Activated CD8-positive, alpha-beta T cell treated with anti-CD3 and anti-CD28 coated beads, Interleukin-2, amount 10 ng/mL, durations not matched to agents 7 days and 5 days (primary cell): ENCODE measurements around the gene ZNF512B. TPM values are rescaled to one million over a fixed set of nuclear protein-coding genes. Genes with fewer than 3 reads are reported as not detected.
A peak's percentile ranks its signal among the peaks of the same experiment; 100 is the strongest.
"Not testable (repeated sequence)": the region's sequence is repeated elsewhere in the genome, so short reads cannot be mapped to it uniquely, and the experiment has no call there.

Experiments used
- ATAC-seq: fragments of 150-1000 bp; cut with Tn5 transposase; one replicate; pipeline ENCODE4 v1.10.0; 2021; ENCODE audit warnings: moderate library complexity
- CTCF ChIA-PET: fragments of 350-600 bp; sonication (Branson Sonifier 250); formaldehyde crosslinking; loops from one replicate; lab custom pipeline; 2021; ENCODE audit warnings: antibody characterized with exemption; lab: Charles Lee
- POLR2A ChIA-PET: fragments of 350-600 bp; sonication (Branson Sonifier 250); formaldehyde crosslinking; loops from one replicate; lab custom pipeline; 2021; ENCODE audit warnings: antibody characterized with exemption; lab: Charles Lee
- DNase-seq: peaks from one replicate; pipeline ENCODE4 v3.0.0-alpha.2; 2020
- H3K27ac Mint-ChIP-seq: one replicate; pipeline ENCODE4 v1.8.0; 2021; ENCODE audit warnings: mild to moderate bottlenecking, mixed read lengths
- H3K27me3 Mint-ChIP-seq: one replicate; pipeline ENCODE4 v1.8.0; 2021; ENCODE audit warnings: low read depth, mixed read lengths
- H3K36me3 Mint-ChIP-seq: one replicate; pipeline ENCODE4 v1.8.0; 2021; ENCODE audit warnings: low read depth, mixed read lengths
- H3K4me1 Mint-ChIP-seq: one replicate; pipeline ENCODE4 v1.8.0; 2021; ENCODE audit warnings: low read depth, mixed read lengths
- H3K4me3 Mint-ChIP-seq: one replicate; pipeline ENCODE4 v1.8.0; 2021; ENCODE audit warnings: mild to moderate bottlenecking, mixed read lengths
- H3K9me3 Mint-ChIP-seq: one replicate; pipeline ENCODE4 v1.8.0; 2022; ENCODE audit warnings: mixed read lengths; ENCODE audit not compliant: insufficient read depth
- total RNA-seq, 2 experiments: library from RNA; stranded (reverse); gene quantifications; one replicate each; pipeline ENCODE4 v1.2.3, GENCODE V29; 2021

Gene ZNF512B, protein sequence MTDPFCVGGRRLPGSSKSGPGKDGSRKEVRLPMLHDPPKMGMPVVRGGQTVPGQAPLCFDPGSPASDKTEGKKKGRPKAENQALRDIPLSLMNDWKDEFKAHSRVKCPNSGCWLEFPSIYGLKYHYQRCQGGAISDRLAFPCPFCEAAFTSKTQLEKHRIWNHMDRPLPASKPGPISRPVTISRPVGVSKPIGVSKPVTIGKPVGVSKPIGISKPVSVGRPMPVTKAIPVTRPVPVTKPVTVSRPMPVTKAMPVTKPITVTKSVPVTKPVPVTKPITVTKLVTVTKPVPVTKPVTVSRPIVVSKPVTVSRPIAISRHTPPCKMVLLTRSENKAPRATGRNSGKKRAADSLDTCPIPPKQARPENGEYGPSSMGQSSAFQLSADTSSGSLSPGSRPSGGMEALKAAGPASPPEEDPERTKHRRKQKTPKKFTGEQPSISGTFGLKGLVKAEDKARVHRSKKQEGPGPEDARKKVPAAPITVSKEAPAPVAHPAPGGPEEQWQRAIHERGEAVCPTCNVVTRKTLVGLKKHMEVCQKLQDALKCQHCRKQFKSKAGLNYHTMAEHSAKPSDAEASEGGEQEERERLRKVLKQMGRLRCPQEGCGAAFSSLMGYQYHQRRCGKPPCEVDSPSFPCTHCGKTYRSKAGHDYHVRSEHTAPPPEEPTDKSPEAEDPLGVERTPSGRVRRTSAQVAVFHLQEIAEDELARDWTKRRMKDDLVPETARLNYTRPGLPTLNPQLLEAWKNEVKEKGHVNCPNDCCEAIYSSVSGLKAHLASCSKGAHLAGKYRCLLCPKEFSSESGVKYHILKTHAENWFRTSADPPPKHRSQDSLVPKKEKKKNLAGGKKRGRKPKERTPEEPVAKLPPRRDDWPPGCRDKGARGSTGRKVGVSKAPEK
- 10 to 100 TPM; 12.0 to 12.1 TPM for total RNA-seq

DNA sequence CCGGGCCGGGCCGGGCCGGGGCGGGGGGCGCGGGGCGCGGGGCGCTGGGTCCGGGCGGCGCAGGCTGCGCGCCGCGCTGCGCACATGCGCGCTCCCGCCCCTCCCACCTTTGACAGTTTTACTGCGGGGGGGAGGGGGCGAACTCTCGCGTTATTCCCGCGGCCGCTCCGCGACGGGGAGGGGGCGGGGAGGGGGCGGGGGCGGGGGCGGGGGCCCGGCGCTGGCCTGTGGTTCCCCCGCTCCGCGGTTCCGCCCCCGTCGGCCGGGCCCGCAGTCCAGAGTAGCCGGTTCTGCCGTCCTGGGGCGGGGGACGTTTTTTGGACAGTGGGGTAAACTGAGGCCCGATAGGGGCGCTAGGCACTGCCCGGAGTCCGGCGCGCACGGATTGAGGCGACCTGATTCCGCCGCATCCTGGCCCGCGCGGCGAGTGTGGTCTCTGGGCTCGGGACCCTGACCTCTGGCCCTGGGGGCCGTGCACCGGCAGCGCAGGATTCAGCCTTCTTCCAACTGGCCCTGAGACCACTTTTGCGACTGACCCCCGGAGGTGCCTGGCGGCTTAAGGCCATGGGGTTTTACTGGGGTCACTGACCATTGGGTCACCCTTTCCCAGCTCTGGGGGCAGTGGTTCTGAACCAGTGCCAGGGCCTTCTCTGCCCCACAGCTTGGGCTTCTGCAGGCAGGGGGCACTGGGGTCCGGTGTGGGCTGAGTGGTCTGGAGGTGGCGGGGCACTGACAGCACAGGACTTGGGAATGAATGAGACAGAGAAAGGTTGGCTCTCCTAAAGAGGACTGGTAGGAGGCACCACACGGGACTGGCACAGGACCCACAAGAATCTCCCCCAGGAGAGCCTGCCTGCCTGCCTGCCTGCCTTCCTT lies at the start of gene ZNF512B:
ZNF512B (minus strand) TSS at position 93 of the 876 bp plus-strand sequence. CDS start 1,980 bp downstream, outside the sequence.
- Mint-ChIP-seq H3K9me3 (no peaks in the 10 kb centered on the region), H3K4me3 (peak within 1 kb of the TSS; percentile 78), H3K4me1 (peaks cover 32% of the 10 kb centered on the region), H3K27ac (peak within 1 kb of the TSS; percentile 86), H3K36me3 (peaks cover 26% of the 10 kb centered on the region), H3K27me3 (no peaks in the 10 kb centered on the region)
- CTCF ChIA-PET = no interaction called here
- peak; percentile 64 for DNase-seq
- peak; percentile 32 for ATAC-seq
- POLR2A ChIA-PET = no interaction called here

DNA sequence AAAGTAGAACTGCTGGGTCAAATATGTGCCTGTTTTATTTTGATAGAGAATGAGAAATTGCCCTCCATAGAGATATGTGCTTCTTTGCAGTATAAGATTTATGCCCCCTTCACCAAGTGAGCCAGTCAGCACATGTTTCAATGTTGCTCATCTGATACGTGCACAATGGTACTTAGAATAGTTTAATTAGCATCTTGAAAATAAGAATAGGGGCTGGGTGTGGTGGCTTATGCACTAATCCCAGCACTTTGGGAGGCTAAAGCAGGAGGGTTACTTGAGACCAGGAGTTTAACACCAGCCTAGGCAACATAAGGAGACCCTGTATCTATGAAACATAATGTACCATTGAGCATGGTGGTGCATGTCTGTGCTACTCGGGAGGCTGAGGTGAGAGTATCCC lies 45.9 kb upstream of the ZNF512B start:
- ChIA-PET POLR2A (no interaction called here), CTCF (no interaction called here)
- DNase-seq (no peak), ATAC-seq (no peak)
- Mint-ChIP-seq H3K4me1 (peaks cover 39% of the 10 kb centered on the region), H3K27ac (no peak overlapping the region), H3K27me3 (no peaks in the 10 kb centered on the region), H3K9me3 (peaks cover 6% of the 10 kb centered on the region), H3K36me3 (peaks cover 61% of the 10 kb centered on the region), H3K4me3 (no peak overlapping the region)

DNA sequence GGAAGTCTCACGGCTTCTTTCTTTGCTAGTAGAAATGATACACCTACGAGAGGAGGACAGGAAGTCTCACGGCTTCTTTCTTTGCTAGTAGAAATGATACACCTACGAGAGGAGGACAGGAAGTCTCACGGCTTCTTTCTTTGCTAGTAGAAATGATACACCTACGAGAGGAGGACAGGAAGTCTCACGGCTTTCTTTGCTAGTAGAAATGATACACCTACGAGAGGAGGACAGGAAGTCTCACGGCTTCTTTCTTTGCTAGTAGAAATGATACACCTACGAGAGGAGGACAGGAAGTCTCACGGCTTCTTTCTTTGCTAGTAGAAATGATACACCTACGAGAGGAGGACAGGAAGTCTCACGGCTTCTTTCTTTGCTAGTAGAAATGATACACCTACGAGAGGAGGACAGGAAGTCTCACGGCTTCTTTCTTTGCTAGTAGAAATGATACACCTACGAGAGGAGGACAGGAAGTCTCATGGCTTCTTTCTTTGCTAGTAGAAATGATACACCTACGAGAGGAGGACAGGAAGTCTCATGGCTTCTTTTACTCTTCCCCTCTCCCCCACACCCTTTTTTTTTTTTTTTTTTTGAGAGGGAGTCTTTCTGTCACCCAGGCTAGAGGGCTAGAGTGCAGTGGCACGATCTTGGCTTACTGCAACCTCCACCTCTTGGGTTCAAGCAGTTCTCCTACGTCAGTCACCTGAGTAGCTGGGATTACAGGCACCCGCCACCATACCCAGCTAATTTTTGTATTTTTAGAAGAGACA lies 42.8 kb upstream of the ZNF512B start:
- POLR2A ChIA-PET, ATAC-seq, DNase-seq, H3K27me3 Mint-ChIP-seq: not testable (repeated sequence)
- CTCF ChIA-PET = interaction anchor here (1.9 kb wide), 1 partner anchor 26 kb away, joined by 8 read pairs; no protein-coding TSS in a partner anchor
- Mint-ChIP-seq H3K4me3 (peak overlapping the region; percentile 50), H3K9me3 (peaks cover 20% of the 10 kb centered on the region), H3K4me1 (peaks cover 62% of the 10 kb centered on the region), H3K36me3 (peaks cover 70% of the 10 kb centered on the region), H3K27ac (peak overlapping the region; percentile 93)

DNA sequence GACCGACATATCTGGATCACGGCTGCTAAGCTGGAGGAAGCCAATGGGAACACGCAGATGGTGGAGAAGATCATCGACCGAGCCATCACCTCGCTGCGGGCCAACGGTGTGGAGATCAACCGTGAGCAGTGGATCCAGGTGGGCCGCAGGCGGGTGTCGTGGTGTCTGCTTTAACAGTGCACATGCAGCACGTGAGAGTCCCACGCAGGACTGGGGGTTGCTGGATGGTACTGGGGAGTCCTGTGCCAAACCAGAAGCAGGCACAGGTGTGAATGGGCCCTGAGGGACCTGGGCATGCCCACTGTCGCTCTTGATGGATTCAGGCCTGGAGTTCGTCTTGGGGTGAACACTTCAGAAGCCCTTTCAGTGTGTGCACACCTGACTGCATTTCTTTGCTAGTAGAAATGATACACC lies 41.6 kb upstream of the ZNF512B start:
- Mint-ChIP-seq H3K4me1 (peaks cover 62% of the 10 kb centered on the region), H3K4me3 (no peak overlapping the region), H3K27me3 (no peaks in the 10 kb centered on the region), H3K36me3 (peaks cover 76% of the 10 kb centered on the region), H3K27ac (peak overlapping the region; percentile 78), H3K9me3 (peaks cover 20% of the 10 kb centered on the region)
- CTCF ChIA-PET = interaction anchor here (1.2 to 1.9 kb wide), 2 partner anchors 27 to 34 kb away, joined by 3 to 5 read pairs; no protein-coding TSS in a partner anchor
- ATAC-seq = peak; percentile 16
- POLR2A ChIA-PET = interaction anchor here (1.5 to 1.6 kb wide), 2 partner anchors 27 to 32 kb away, joined by 3 to 8 read pairs; partner anchors contain the start of gene SAMD10
- DNase-seq = no peak

DNA sequence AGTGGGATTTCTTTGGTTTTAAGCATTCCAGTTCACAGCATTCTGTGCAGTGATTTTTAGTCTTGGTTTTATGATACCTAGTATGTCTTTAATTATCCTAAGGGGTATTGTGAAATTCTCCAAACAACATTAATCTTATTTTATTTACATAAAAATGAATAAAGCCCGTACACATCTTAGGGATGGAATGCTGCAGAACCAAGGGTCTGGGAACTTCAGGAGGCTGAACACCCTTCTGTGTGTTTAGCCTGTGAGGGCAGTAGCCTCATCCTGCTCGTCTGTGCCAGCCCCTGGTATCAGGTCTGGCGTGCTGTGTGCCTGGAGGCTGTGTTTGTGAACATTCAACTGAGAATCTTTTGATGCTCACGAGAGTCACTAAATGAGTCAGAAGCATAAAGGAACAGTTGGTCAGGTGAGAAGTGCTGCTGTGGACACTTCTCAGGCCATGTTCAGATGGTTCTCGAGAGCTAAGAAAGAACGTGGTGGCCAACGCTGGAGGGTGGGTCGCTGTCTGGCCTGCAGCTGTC lies 41.0 kb upstream of the ZNF512B start:
- no peak overlapping the region for H3K4me3 Mint-ChIP-seq
- ATAC-seq = peak; percentile 17

DNA sequence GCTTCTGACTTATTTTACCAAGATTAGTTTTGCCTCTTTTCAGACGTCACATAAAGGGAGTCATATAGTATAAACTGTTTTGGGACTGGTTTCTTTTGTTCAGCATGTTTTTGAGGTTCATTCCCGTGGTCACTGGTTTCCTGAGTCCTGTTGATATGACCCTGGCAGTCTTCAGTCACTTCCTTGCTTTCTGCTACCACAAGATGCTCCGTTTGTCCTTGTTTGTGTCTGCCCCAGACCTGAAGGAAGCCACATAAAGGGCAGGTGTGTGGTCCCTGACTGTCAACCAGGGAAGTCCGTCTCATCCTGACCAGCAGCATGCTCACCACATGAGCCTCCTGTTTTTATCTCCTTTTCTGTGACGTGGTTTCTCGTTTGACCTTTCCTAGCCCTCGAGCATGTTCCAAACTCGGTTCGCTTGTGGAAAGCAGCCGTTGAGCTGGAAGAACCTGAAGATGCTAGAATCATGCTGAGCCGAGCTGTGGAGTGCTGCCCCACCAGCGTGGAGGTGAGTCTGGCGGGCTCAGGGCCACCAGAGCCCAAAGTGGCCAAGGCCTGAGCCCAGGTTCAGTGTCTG lies 40.2 kb upstream of the ZNF512B start:
- peaks cover 56% of the 10 kb centered on the region for H3K4me1 Mint-ChIP-seq
- peak; percentile 37 for ATAC-seq

More for the DNA sequence above, 41.0 kb upstream of the ZNF512B start:
- peaks cover 20% of the 10 kb centered on the region for H3K9me3 Mint-ChIP-seq
- DNase-seq = no peak
- peaks cover 62% of the 10 kb centered on the region for H3K4me1 Mint-ChIP-seq
- H3K27ac Mint-ChIP-seq = peak overlapping the region; percentile 78
- H3K36me3 Mint-ChIP-seq = peaks cover 76% of the 10 kb centered on the region
- H3K27me3 Mint-ChIP-seq = no peaks in the 10 kb centered on the region
- ChIA-PET CTCF (interaction anchor here (0.7 to 1.9 kb wide), 4 partner anchors 23 to 33 kb away, joined by 3 to 5 read pairs (median 4); partner anchors contain the start of genes PRPF6 and SAMD10), POLR2A (interaction anchor here (1.5 to 1.6 kb wide), 2 partner anchors 28 to 32 kb away, joined by 3 to 8 read pairs; partner anchors contain the start of gene SAMD10)

DNA sequence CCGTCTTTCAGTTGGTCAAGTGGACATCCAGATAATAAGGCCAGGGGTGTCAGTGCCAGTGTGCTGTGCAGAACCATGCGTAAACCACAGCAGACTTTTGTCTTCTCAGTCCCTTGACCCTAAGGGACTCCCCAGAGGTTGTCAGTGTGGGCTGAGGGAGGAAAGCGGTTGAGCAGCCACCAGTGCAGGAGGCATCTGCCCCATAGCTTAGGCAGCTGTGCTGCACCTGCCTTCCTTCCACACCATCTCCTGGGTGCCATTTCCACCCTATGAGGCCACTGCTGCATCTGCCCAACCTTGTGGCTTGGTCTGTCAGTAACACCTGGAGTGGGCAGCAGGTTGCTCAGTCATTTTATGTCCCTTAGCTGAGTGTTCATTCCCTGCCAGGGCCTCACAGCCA lies 37.2 kb upstream of the ZNF512B start:
- CTCF ChIA-PET = interaction anchor here (1.8 to 4.6 kb wide), 2 partner anchors 27 to 32 kb away, joined by 8 to 14 read pairs; partner anchors contain the start of genes PRPF6 and SAMD10
- H3K27ac Mint-ChIP-seq = no peak overlapping the region

More for the DNA sequence above, 40.2 kb upstream of the ZNF512B start:
- DNase-seq = peak; percentile 46
- Mint-ChIP-seq H3K27ac (peak overlapping the region; percentile 74), H3K36me3 (peaks cover 72% of the 10 kb centered on the region), H3K9me3 (peaks cover 20% of the 10 kb centered on the region), H3K4me3 (peak overlapping the region; percentile 32), H3K27me3 (no peaks in the 10 kb centered on the region)
- POLR2A ChIA-PET = interaction anchor here (1.5 to 1.6 kb wide), 2 partner anchors 29 to 31 kb away, joined by 3 to 8 read pairs; partner anchors contain the start of gene SAMD10
- CTCF ChIA-PET = interaction anchor here (0.7 to 1.9 kb wide), 4 partner anchors 24 to 30 kb away, joined by 3 to 5 read pairs (median 4); partner anchors contain the start of genes PRPF6 and SAMD10

DNA sequence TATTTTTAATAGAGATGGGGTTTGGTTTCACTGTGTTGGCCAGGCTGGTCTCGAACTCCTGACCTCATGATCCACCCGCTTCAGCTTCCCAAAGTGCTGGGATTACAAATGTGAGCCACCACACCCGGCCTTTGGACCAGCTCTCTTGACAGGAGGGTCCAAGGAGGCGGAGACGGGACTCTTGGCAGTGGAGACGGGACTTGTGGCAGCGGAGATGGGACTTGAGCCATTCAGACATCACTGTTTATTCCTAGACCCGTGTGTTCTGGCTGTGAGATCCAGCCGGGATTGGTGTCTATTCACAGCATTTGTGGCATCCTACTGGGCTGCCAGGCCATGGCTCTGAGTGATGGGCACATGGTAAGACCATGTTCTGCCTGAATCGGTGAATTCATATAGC lies 36.8 kb upstream of the ZNF512B start:
- Mint-ChIP-seq H3K4me3 (no peak overlapping the region), H3K4me1 (peaks cover 34% of the 10 kb centered on the region), H3K36me3 (peaks cover 69% of the 10 kb centered on the region), H3K27me3 (no peaks in the 10 kb centered on the region), H3K9me3 (peaks cover 14% of the 10 kb centered on the region), H3K27ac (no peak overlapping the region)
- ChIA-PET CTCF (interaction anchor here (1.6 to 4.6 kb wide), 2 partner anchors 19 to 33 kb away, joined by 3 to 14 read pairs; no protein-coding TSS in a partner anchor), POLR2A (interaction anchor here (1.2 kb wide), 1 partner anchor 32 kb away, joined by 3 read pairs; no protein-coding TSS in a partner anchor)
- DNase-seq (no peak), ATAC-seq (no peak)

More for the DNA sequence above, 37.2 kb upstream of the ZNF512B start:
- Mint-ChIP-seq H3K36me3 (peaks cover 67% of the 10 kb centered on the region), H3K27me3 (no peaks in the 10 kb centered on the region), H3K4me1 (peaks cover 36% of the 10 kb centered on the region), H3K9me3 (peaks cover 14% of the 10 kb centered on the region), H3K4me3 (no peak overlapping the region)
- POLR2A ChIA-PET = interaction anchor here (0.6 to 1.2 kb wide), 3 partner anchors 13 to 32 kb away, joined by 3 to 5 read pairs (median 3); partner anchors contain the start of gene PRPF6
- no peak for DNase-seq
- ATAC-seq = no peak

DNA sequence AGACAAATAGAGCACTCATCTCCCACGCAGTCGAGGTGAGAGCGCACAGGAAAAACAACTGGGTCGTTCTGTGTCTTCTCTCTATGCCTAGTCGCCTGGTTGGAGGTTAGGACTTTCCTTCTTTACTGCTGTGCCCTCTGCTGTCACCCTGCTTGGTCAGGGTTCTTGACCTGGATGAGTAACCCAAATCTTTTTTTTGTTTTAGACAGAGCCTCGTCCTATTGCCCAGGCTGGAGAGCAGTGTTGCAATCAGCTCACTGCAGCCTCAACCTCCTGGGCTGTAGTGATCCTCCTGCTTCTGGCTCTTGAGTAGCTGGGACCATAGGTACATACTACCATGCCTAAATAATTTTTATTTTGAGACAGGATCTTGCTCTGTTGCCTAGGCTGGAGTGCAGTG lies 35.7 kb upstream of the ZNF512B start:
- no peak for ATAC-seq
- POLR2A ChIA-PET = interaction anchor here (0.6 kb wide), 1 partner anchor 13 kb away, joined by 3 read pairs; no protein-coding TSS in a partner anchor
- no peak overlapping the region for H3K4me3 Mint-ChIP-seq
- peaks cover 23% of the 10 kb centered on the region for H3K4me1 Mint-ChIP-seq
- H3K9me3 Mint-ChIP-seq = peaks cover 14% of the 10 kb centered on the region
- no peak for DNase-seq
- CTCF ChIA-PET = interaction anchor here (1.6 to 4.6 kb wide), 2 partner anchors 18 to 34 kb away, joined by 3 to 14 read pairs; no protein-coding TSS in a partner anchor
- peaks cover 64% of the 10 kb centered on the region for H3K36me3 Mint-ChIP-seq
- no peaks in the 10 kb centered on the region for H3K27me3 Mint-ChIP-seq
- H3K27ac Mint-ChIP-seq = peak overlapping the region; percentile 11
